Erythroblast (primary cell): ENCODE results near the gene FLT4.

ENCODE experiments used
- GATA1 ChIP-seq: IDR thresholded peaks from 2 replicates; pipeline ENCODE4 v1.6.1; 2011; ENCODE audit warnings: low read depth, mild to moderate bottlenecking, control low read depth, low read length, moderate library complexity
- POLR2A ChIP-seq: IDR thresholded peaks from 2 replicates; pipeline ENCODE4 v1.6.1; 2011; ENCODE audit warnings: mild to moderate bottlenecking, low read length

DNA sequence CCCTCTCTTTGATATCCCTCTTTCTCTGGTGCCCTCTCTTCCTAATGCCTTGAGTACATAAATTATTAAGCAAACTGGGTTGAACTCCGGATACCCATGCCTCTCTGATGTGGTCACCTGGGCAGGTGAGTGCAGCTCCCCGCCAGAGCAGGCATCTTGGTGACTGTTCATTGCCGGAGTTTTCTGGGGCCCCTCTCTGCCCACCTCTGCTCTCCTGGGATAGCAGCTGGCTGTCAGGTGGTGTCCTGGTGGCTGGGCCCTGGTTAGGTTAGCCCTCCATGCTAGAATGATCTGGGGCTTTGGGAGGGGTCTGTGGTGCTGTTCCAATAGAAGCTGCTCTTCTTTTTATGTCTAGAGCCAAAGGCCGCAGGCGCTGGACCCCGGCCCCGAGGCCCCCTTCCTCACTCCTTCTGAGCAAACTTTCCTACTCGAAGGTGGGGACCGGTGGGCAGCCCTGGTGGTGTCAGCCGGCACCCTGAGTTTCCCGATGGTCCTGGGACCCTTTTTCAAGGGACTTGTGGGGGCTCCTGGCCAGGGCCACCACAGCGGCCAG lies 53.2 kb downstream of the FLT4 start:
- TF ChIP-seq POLR2A = no peak
- TF ChIP-seq GATA1 = no peak
